ENCODE results near the gene IL36B.

IL36B gene

GRCh38 chr2:113075030-113075429 lies 22.4 kb upstream of the IL36B start:
- DNase-seq: no peak

GRCh38 chr2:113073325-113073834 lies 20.7 kb upstream of the IL36B start:
- DNase-seq: no peak

- DNase-seq: no peak
These were observed 19.9 kb upstream of the IL36B start for GRCh38 chr2:113072584-113072983.

GRCh38 chr2:113070606-113070975 lies 17.9 kb upstream of the IL36B start:
- no peak for DNase-seq

GRCh38 chr2:113069676-113070605 lies 17.3 kb upstream of the IL36B start:
- DNase-seq: no peak

- DNase-seq: no peak
These were observed 16.2 kb upstream of the IL36B start for GRCh38 chr2:113068706-113069485.

GRCh38 chr2:113068249-113068648 lies 15.6 kb upstream of the IL36B start:
- DNase-seq: no peak

- DNase-seq: no peak
These were observed 15.0 kb upstream of the IL36B start, which contains the start of gene IL1F10 for GRCh38 chr2:113067681-113068080. Gene IL1F10, plus strand, starts transcription at chr2:113067970. Its CDS starts 4,769 bp downstream, at chr2:113072739.

GRCh38 chr2:113064898-113065297 lies 12.2 kb upstream of the IL36B start:
- no peak for DNase-seq

- DNase-seq: no peak
These were observed 11.6 kb upstream of the IL36B start for GRCh38 chr2:113064281-113064680.

GRCh38 chr2:113061896-113062770 lies 9.5 kb upstream of the IL36B start:
- no peak for DNase-seq

- DNase-seq: no peak
These were observed 8.6 kb upstream of the IL36B start for GRCh38 chr2:113061241-113061640.

GRCh38 chr2:113060796-113061195 lies 8.1 kb upstream of the IL36B start:
- no peak for DNase-seq

- no peak for DNase-seq
These were observed 7.7 kb upstream of the IL36B start for GRCh38 chr2:113060396-113060795.

- no peak for DNase-seq
These were observed 6.6 kb upstream of the IL36B start, which contains the start of gene IL36RN for GRCh38 chr2:113058998-113059960. Gene IL36RN, plus strand, starts transcription at chr2:113059198. Its CDS starts 241 bp downstream, at chr2:113059439.

GRCh38 chr2:113058411-113058994 lies 5.8 kb upstream of the IL36B start:
- no peak for DNase-seq

GRCh38 chr2:113057117-113057516 lies 4.5 kb upstream of the IL36B start:
- no peak for DNase-seq

- no peak for DNase-seq
These were observed 3.9 kb upstream of the IL36B start for GRCh38 chr2:113056521-113056920.

GRCh38 chr2:113054066-113054465 lies 1.4 kb upstream of the IL36B start:
- no peak for DNase-seq

- DNase-seq: no peak
These were observed 999 bp upstream of the IL36B start for GRCh38 chr2:113053666-113054065.

All from NCI-H524 treated with DMSO at 0.1 percent for 48 hours (cell line).